NCI-H748 treated with DMSO at 0.1 percent for 48 hours (cell line): ENCODE data around the gene SPA17.

ENCODE experiments used
- DNase-seq: peaks from one replicate; lab custom pipeline; 2025; lab: John Stamatoyannopoulos, UW

SPA17 gene

DNA sequence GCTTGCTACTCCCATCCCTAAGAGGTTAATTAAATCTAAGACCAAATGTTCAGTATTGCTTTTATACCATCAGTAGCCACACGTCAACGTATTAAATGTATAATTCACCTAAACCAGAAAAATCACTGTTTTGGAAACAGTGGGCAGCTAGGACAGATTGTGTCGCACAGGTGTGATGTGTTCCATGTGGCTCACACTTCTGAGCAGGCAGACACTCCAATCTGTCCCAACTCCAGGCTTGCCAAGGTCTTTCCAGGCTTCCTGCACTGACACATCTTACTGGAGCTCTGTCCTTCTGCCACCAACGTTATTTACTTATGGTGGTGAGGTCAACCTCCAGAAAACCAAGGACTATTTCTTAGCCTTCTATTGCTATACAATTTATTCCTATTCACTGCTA is 11.6 kb upstream of the SPA17 start:
- DNase-seq = no peak

DNA sequence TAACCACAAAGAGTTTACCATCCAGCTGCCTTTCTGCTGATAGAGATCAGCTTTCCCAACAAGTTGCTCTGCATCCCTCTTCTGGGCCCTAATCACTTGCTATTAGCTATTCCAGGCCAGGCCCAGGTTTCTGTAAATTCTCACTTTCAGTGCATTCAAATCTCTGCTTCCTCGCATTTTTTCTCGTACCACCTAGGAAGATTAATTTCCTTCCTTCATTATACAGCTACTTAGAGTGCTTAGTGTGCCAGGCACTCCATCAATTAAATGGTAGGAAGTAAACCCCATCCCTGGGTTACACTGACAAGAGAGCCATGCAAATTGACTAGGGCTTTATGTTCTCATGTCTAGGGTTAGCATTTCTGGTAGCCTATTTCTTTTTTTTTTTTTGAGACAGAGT is 9.8 kb upstream of the SPA17 start:
- no peak for DNase-seq

DNA sequence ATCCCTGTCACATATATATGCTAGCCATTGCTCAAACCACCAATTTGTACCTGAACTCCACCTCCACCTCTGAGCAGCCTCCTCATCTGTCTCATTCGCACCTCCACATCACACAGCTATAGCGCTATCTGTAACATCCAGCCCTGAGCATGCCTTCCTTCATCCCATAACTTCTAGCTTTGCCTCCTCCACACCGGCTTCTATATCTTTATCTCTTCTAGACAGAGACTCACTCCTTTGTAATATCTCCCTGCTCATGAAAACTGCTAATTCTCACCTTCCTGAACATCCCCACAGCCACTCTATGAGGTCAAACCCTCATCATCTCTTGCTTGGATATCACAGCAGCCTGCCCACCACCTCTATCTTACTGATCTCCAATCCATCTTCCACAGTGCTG is 6.1 kb upstream of the SPA17 start:
- no peak for DNase-seq

DNA sequence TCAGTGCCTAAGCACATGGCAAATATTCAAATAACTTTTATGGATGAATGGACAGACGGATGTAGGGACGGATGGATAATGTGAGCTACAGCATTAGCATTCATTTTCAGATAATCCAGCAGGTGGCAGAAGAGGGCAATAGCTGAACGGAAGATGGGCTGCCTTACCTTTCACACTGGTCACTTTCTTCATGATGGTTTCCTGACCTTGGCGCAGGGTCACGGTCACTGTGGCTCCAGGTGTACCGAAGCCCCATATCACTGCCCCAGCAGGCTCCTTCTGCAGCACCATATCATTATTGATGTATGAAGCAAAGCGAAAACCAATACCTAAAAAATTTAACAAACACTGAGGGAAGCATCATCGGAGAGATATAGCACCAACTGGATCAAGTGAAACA is 4.5 kb upstream of the SPA17 start:
- DNase-seq = peak; percentile 18

DNA sequence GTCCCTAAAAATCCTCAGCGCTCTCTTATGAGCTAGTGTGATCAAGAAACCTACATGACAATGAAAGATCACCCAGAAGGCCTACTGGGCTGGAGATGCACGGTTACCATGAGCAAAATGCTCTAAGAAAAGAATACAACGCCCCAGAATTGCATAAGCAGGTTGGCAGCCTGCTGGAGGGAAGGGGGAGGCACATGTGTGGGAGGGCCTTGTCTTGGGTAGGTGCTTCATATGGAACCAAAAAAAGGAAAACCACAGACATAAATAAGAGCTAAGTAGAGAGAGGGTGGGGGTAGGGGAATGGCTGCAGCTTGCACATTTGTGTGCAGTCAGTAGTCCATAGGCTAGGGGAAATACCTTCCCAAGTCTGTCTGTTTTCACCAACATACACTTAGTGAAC is 3.0 kb upstream of the SPA17 start:
- DNase-seq = no peak

DNA sequence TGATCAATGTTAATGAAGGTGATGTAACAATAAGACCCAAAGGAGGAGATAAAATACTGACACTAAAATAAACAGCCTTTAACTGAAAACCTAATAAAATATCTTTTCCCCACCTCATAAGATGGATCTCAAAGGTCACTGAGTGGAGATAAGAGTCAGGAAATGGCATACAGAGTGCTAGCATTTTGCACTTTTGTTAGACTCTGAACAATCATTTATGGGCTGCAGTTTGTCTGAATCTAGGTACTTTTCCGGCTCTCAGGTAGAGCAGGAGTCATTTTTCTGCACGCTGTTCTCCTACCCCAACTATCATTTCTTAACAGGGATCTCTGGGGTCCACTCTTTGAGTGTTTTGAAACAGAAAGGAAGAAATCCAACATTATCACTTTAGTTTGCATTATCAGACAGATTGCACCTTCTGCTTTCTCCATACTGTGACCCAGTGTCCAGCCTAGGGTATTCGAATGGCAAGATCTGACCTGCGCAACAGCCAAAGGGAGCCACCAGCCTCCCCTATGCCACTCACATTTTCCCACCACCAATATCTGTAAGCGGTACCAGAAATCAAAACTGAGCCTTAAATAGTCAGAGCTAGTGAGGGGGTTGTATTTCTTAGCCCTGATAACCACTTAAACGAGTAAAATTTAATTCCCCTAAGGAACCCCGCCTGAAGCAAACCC is 1.0 kb upstream of the SPA17 start:
- DNase-seq = no peak

DNA sequence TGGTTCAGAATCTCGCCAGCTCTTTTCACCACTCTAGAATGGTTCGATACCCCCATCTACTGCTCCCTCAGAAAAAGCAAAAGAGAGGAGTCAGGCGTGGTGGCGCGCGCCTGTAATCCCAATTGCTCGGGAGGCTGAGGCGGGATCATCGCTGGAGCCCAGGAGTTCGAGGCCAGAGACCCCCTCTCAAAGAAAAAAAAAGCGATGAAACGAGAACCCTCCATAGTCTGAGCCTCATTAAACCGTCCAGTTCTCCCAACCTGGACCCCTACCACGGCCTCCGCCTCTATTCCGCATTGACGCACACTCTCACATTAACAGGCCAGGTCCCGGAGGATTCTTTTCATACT is 439 bp downstream of the SPA17 start:
- no peak for DNase-seq

DNA sequence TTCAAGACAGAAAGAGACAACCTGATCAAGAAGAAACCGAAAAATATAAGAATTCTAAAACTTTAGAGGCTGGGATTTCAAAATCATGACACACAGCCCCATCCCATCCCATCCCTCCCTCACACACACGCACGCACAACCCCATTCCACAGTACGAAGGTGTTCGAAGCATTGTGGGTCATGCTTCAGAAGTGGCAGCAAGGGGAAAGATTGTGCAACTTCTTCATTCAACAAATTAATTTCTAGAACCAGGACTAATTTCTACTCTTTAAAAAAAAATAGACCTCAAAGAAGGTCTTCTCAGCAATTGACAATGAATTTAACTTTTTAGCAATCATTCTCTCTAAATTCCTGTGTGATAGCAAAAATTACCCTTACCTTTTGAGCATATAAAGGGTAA is 867 bp downstream of the SPA17 start:
- no peak for DNase-seq

DNA sequence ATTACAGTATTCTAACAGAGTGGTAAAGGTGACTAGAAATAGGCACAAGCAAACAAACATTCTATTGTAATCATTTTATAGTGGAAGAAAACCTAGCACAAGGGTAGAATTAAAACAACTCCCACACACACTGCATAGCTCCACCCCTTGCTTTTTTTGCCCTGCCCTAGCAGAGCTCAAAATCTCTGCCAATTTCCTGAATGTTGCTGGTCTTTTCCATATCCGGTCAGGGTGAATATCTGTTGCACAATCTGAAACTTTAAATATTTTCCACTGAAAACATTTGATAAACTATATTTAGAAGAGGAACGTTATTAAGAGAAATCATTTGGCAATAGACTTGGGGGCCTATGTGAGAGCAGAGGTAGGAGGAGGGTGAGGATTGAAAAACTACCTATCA is 2.7 kb downstream of the SPA17 start:
- DNase-seq = no peak

DNA sequence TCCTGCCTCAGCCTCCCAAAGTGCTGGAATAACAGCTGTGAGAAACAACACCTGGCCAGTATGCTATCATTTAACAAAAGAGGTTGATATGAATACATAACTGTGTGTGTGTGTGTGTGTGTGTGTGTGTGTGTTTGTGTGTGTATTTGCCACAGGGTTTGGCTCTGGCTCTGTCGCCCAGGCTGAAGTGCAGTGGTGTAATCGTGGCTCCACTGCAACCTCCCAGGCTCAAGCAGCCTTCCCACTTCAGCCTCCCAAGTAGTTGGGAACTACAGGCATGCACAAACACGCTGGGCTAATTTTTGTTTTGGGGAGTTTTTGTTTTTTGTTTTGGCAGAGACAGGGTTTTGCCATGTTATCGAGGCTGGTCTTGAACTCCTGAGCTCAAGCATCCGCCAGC is 4.7 kb downstream of the SPA17 start:
- DNase-seq = no peak

DNA sequence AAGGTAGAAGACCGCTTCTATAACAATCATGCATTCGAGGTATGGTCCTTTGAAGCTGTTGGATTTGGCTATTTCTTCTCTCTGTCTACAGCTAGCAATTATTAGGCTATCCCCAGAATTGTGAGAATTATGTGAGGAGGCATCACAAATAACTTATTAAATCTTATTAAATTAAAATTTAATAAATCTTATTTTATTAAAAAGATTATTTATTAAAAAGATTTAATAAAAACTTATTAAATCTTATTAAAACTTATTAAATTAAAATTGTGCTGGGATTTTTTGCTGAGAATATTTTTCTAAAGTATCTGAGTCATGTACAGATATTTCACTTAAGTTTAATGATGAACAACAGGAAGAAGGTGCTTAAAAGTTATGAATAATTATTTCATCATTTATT is 7.7 kb downstream of the SPA17 start:
- DNase-seq = no peak

DNA sequence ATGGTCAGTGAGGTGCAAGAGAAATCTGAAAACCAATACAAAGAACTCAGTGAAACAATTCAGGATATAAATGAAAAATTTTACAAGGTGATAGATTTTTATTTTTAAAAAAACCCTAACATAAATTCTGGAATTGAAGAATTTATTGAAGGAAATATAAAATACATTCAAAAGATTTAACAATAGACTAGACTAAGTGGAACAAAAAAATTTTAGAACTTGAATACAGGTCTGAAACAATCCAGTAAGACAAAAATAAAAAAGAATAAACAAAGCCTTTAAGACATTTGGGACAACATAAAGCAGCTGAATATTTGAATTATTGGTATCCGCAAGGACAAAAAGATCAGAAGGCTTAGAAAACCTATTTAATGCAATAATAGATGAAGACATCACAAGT is 8.7 kb downstream of the SPA17 start:
- DNase-seq = no peak

DNA sequence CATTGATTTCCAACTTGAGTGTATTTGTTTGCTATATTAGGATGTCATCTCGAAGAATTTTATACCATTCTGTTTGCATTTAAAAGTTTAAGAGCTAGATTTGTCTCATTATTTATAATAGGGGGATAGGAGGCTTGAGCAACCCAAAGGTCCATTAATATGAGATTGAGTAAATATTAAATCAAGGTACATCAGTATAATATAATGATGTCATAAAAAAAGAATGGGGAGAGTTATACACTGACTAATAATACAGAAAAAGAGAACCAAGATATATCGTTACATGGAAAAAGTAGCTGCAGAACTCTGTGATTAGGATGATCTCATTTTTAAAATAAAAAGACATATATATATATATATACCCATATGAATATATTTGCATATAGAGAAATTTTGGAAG is 19.4 kb downstream of the SPA17 start:
- no peak for DNase-seq

DNA sequence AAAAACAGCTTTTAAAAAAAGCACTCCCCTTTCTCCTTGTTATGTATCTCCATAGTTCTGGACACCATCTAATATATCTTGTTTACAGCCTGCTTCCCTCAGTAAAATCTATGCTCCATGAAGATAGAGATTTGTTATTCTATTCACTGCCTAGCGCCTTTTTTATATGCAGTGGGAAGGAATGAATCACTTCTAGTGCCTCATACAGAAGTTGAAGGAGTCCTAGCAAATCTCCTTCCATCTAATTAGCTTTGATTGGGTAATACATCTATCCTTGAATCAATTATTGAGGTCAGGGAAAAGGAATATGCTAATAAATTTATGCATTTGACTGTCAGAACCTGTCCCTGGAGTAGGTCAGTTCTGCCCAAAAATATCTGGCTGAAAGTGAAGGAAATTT is 25.8 kb downstream of the SPA17 start:
- DNase-seq = no peak

DNA sequence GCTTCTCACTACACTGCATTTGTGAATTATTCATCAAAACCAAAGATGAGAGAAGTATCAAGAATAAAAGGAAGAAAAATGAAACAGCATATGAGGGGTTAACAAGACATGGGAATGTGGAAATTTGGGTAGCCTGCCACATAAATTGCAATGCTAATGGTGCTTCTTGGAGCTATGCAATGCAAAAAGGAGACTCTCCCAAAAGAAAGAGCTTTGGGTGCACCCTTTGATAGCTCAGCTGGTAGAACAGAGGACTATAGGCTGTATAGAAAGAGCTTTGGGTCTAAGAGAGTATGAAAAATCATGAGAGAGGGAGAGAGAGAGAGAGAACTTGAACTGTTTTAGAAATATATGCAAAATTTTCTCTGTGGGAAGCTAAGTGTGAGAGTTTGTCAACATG is 26.3 kb downstream of the SPA17 start:
- DNase-seq = no peak

DNA sequence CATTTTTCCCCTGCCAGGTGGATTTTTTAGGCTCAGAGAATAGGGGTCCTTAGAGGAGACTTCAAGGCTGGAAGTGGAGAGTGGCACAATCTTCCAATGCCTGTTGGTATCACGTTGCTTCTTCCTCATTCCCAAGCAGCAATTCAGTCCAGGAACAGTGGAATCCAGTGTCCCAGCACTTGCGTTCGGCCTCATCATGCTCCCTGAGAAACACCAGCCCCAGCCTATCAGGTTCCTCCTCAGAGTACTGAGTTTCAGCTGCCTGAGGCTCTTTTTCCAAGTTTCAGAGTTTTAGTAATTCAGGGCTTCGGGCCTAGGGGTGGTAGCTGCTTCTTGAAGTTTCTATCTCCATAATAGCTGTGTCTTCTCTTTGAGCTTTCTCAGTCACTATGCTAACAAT is 34.1 kb downstream of the SPA17 start:
- DNase-seq = no peak

DNA sequence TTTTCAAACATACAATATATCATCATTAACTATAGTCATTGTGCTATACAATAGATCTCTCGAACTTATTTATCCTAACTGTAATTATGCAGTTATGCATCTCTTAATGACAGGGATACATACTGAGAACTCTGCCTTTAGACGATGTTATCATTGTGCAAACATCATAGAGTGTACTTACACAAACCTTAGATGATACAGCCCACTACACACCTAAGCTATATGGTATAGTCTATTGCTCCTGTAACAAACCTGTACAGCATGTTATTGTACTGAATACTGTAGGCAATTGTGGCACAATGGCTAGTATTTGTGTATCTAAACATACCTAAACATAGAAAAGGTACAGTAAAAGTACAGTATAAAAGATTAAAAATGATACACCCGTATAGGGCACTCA is 38.7 kb downstream of the SPA17 start:
- DNase-seq = no peak

DNA sequence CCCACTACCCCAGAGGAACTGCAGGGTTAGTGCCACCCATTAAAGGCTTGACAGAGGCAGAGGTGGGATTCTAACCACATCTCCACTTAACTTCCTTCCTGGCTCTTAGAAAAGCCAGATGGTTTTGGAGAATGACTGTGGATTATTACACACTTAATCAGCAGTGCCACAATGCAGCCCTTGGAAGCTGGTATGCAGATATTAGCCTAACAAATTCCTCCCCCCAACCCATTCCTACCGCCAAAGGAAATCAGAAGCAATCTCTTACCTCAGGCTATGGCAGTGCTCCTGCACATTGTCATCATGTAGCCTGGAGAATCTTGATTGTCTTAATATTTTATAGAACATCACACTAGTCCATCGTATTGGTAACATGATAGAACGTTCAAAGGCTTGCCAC is 42.9 kb downstream of the SPA17 start:
- no peak for DNase-seq

DNA sequence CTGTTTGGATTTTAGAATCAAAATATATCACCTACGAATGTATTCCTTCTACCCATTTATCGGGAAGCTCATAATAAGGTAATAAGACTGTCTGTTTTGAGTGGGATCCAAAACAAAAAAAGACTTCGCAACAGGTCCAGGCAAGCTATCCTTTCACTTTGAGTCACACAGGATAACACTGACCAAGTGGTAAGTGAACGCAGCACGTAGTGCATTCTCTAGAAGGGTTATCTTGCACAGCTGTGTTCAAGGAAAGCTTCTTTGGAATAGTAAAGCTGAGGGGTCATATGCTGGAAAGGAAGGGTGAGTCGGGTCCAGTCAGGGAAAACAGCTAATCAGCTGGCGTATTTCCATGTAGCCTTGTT is 43.7 kb downstream of the SPA17 start:
- no peak for DNase-seq

DNA sequence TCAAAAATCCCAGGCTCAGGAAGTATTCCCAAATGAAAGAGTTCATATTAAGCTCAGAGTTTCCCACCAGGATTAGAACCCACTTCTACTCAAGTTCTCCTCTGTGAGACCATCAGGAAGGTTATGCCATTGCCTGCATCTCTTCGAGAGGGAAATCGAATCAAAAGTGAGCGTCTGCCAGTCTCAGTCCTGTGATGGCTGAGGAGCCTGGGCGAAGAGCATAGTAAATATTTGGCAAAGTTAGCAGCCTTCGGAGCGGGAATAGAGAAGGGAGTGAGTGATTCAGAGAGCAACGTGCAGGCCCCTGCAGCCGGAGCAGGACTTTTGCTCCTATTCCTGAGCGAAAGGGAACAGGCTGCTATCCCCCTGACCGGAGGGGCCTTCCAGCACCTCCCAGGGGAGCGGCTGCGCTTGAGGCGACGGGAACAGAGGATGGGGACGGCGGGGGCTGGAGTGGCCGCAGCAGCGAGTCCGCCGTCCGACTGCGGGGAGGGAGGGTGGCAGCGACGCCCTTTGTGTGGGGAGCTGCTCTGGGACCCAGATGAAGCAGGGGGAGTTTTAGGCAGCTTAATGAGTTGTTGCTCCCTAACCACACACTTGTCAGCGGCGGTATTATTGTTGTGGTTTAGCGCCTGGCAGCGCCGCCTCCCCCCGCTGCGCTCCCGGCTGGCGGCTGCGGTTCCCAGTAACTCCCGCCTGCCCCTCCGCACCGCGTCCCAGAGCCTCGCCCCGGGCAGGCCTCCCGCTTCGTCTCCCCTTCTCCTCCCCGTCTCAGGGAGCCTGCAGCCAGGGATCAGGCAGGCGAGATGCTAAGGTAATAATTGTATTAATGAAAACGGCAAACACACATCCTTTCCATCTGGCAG is 44.3 kb downstream of the SPA17 start:
- DNase-seq = no peak

DNA sequence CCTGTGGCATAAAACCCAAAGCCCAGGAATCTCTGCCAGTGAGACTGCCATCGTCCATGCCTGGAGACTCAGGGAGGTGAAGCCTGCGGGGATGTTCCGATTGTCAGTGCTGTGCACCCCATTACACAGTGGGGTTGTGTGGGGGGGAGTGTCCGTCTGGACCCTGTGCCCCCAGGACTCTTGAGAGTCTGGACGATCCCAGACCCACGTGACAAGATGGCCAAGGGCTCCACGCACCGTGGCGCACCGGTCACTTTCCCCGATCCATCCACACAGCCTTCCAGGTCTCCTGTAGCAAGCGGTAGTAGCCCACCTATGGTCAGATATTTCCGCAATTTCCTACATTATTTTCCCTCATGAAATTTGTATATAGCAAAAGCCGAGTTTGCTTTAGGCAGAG is 45.1 kb downstream of the SPA17 start:
- DNase-seq = no peak

DNA sequence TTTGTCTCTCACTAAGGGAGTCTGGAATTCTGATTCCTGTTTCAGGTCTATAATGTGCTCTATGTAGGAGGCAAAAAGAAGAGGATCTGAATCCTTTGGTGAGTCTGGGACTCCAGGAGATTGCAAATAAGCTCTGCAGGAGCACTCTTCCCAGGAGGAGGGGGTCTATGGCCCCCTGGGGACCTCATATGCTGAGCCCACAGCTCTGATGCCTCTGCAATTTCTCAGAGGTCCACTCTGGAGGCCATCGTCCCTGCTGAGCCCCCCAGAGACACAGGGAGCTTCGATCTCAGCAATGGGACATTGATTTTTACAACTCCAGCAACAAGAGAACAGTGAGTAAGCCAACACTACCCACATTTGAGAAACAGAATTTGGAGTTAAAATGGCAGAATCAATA is 45.8 kb downstream of the SPA17 start:
- DNase-seq = no peak

DNA sequence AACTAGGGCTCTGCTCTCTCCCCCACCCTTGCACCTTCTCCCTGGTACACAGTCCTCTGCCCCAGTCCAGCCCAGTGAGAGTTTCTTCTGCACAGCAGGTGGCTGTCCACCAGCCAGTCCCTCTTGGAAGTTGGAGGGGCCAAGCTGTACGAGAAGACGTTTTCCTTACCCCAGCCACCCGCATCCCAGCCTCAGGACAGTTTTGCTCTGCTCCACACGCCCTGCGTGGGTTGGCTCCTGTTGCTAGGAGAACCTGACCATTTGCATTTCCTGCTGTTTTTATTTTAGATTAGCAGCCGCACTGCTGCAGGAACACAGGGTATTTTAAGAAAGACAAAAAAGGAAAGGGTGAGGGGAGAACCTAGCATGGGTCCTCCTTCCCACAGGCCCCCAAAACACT is 48.5 kb downstream of the SPA17 start:
- DNase-seq = no peak
